Measurements from ENCODE around the gene KRTAP6-1. TPM values are rescaled to one million over a fixed set of nuclear protein-coding genes. Genes with fewer than 3 reads are reported as not detected.

Gene KRTAP6-1, protein sequence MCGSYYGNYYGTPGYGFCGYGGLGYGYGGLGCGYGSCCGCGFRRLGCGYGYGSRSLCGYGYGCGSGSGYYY
- not detected for total RNA-seq
- long read RNA-seq, result 0 reads

DNA sequence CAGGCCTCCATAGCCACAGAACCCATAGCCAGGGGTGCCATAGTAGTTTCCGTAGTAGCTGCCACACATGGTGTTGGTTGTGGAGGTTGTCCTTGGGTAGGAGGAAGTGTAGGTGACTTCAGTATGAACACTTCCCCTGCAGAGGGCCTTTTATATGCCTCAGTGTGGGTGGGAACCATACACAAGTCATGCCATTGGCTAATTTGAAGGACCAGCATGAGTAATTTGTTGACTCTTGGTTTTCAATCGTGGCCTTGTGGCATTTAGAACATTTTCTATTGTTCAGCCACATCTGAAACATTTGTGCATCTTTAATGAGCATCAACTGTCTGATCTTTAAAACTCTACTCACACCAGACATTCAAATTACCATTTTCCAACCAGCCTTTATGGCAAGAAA lies at the start of gene KRTAP6-1:
TSS of gene KRTAP6-1 (minus strand) at position 95 of the 400 bp plus-strand sequence. CDS start at position 69, 26 bp downstream.
- Histone ChIP-seq H3K27me3 (no peaks in the 10 kb centered on the region), H3K4me1 (no peaks in the 10 kb centered on the region), H3K4me3 (no peak within 1 kb of the TSS), H3K27ac (no peak within 1 kb of the TSS), H3K36me3 (no peaks in the 10 kb centered on the region), H3K9me3 (no peaks in the 10 kb centered on the region)
- ATAC-seq, result no peak
- TF ChIP-seq CTCF (IDR thresholded peaks at IDR 0.05), result no peak
- DNase-seq, result no peak
- intact Hi-C loops (cut with DNase I), result no loop called here

- DNase-seq (no peak), ATAC-seq (no peak)
- H3K27me3 ChIP-seq, result no peaks in the 10 kb centered on the region
- no peak overlapping the region for H3K27ac ChIP-seq
- intact Hi-C loops (cut with DNase I), result no loop called here
- no peak for TF ChIP-seq CTCF (IDR thresholded peaks at IDR 0.05)
- no peaks in the 10 kb centered on the region for H3K9me3 ChIP-seq
- no peaks in the 10 kb centered on the region for H3K4me1 ChIP-seq
- no peak overlapping the region for H3K4me3 ChIP-seq
- H3K36me3 ChIP-seq, result no peaks in the 10 kb centered on the region
Observed at GRCh38 chr21:30652891-30653290, 39.2 kb upstream of the KRTAP6-1 start.

DNA sequence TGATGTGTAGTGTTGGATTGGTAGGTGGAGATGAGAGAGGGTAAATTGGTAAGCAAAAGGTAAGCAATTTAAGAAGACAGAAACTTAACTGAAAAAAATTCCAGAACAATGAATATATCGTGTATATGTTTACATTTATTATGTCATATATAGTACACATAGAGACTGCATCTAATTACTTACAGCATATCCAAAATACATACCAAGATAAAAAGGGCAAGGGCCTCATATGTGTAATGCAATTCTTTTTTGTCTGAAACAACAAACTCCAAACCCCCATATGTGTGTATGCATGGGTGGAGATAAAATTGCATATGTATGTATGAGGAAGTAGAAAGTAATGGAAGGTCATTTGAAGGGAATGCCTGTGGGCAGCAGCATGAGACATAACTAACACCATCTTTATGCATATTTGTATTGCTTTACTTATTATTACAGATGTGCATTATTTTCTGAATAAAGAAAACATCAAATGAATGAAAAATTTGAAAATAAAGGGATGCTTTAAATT lies 33.2 kb upstream of the KRTAP6-1 start:
- Histone ChIP-seq H3K27ac (no peak overlapping the region), H3K9me3 (no peaks in the 10 kb centered on the region), H3K36me3 (no peaks in the 10 kb centered on the region), H3K4me3 (no peak overlapping the region), H3K4me1 (no peaks in the 10 kb centered on the region), H3K27me3 (no peaks in the 10 kb centered on the region)
- ATAC-seq, result no peak
- intact Hi-C loops (cut with DNase I), result no loop called here
- DNase-seq, result no peak
- no peak for TF ChIP-seq CTCF (IDR thresholded peaks at IDR 0.05)

DNA sequence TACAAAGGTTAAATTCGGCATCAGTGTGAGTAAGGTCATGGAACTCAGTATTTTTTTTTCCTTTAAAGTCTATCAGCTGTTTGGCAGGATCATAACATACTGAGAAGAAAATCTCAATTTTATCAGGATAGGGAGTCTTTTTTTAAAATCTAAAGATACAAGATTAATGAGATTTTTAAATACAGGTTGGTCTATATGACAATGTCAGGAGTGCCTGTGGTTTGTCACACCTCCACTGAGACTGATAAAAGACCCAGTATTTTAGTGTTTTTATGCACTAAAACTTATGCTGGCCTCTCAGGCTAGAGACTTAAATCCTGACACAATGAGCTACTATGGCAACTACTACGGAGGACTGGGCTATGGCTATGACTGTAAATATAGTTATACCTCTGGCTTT lies 28.8 kb upstream of the KRTAP6-1 start, which contains the start of gene KRTAP20-3:
TSS of gene KRTAP20-3 (plus strand) at position 301 of the 400 bp plus-strand sequence.
- H3K36me3 ChIP-seq, result no peaks in the 10 kb centered on the region
- ATAC-seq (no peak), DNase-seq (no peak)
- intact Hi-C loops (cut with DNase I), result no loop called here
- no peak for TF ChIP-seq CTCF (IDR thresholded peaks at IDR 0.05)
- H3K4me3 ChIP-seq, result no peak within 1 kb of the TSS
- no peaks in the 10 kb centered on the region for H3K9me3 ChIP-seq
- no peaks in the 10 kb centered on the region for H3K27me3 ChIP-seq
- no peaks in the 10 kb centered on the region for H3K4me1 ChIP-seq
- no peak within 1 kb of the TSS for H3K27ac ChIP-seq

- intact Hi-C loops (cut with DNase I), result no loop called here
- DNase-seq, result no peak
- Histone ChIP-seq H3K27ac (no peak overlapping the region), H3K4me3 (no peak overlapping the region), H3K36me3 (no peaks in the 10 kb centered on the region), H3K27me3 (no peaks in the 10 kb centered on the region), H3K9me3 (no peaks in the 10 kb centered on the region), H3K4me1 (no peaks in the 10 kb centered on the region)
- TF ChIP-seq CTCF (IDR thresholded peaks at IDR 0.05), result no peak
- ATAC-seq, result no peak
Observed at GRCh38 chr21:30638686-30639085, 25.0 kb upstream of the KRTAP6-1 start.

GRCh38 chr21:30634906-30635305 lies 21.2 kb upstream of the KRTAP6-1 start, which contains the start of gene KRTAP20-2:
Gene KRTAP20-2, plus strand, starts transcription at chr21:30635206. Its CDS starts 58 bp downstream, at chr21:30635264.
- no peak for ATAC-seq
- no peaks in the 10 kb centered on the region for H3K27me3 ChIP-seq
- H3K27ac ChIP-seq, result no peak within 1 kb of the TSS
- H3K4me1 ChIP-seq, result no peaks in the 10 kb centered on the region
- H3K36me3 ChIP-seq, result no peaks in the 10 kb centered on the region
- no peak within 1 kb of the TSS for H3K4me3 ChIP-seq
- TF ChIP-seq CTCF (IDR thresholded peaks at IDR 0.05), result no peak
- H3K9me3 ChIP-seq, result no peaks in the 10 kb centered on the region
- DNase-seq, result no peak
- intact Hi-C loops (cut with DNase I), result no loop called here
